ENCODE measurements around the gene RNF187.

Gene RNF187

DNA sequence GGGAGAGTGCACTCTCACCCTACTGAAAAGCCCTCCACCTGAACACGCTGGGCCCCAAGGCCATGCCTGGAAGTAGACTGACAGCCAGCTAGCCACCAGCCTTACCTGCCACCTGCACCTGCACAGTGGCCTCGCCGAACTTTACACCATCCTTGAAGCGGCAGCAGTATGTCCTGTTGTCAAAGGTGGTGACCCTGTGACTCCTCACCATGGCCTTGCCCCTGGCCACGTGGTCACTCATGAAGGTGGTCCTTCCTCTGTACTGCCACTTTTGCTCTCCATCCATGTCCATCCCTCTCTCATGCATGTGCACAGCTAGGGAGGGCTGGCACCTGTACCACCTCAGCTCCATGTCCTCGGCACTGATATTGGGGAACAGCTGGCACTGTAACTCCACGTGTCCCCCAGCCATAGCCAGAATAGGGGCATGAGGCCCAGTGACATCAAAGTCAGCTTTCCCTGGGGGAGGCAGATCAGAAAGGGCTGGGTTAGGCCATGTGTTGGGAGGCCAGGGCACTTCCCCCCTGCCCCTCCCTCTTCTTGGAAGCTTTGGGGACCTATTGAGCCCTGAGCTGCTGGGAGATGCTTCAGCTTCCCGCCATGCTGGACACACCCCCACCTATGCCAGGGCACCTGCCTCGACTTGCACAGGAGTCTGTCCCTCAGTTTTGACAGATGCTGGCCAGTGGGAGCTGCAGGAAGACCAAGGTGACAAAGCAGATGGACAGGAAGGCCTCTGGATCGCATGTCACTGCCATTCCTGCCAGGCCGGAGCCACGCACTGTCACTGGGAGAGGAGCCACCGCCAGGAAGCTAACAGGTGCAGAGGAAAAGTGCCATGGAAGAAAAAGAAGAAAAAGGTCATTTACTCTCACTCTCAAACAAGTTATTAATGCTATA is 24.6 kb downstream of the RNF187 start:
- no peak for DNase-seq

DNA sequence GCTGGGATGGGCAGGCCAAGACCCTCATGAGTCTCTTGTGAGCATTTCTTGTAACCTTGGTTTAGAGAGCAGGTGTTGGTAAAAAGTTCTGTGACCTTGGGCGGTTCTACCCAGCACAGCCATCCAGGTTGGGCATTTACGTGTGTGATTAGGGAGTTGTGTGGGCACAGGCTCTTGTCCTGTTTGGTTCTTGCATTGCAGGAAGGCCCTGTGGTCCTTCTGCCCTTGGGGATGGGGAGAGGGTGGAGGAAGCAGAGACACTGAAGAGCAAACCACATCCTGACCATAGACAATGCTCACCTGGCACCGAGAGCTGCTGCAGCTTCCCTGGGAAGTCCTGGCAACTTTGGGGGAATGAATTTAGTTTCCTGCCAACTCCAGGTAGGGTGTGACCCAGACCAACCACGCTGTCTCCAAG is 25.6 kb downstream of the RNF187 start:
- DNase-seq: no peak

DNA sequence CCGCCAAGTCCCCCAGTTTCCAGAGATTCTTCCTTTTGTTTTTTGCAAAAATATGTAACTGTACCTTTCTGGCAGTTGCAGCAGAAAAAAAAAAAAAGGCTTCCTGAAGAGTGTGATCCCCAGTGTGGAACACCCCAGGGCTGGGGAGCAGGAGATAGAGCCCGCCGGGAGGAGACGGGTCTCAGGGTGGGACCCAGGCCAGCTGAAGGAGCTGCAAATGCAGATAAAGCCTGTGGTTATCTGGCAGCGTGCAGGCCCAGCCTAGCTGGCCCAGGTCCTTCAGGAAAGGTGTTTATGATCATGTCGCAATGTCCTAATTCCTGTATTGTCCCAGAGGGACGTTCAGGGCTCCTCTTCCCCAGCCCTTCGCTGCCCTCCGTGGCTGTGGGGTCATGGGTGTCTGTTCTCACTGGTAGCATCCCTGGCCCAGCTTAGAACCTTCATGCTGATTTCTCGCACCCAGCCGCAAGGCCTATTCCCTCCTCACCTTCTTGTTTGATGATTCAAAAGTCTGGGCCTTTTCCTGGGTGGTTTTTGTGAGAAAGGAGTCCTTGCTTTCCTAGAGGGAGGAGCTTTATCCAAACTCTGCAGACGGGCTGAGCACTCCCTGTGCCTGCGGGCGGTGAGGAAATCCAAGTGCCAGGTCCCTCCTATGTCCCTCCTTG is 26.2 kb downstream of the RNF187 start:
- no peak for DNase-seq

DNA sequence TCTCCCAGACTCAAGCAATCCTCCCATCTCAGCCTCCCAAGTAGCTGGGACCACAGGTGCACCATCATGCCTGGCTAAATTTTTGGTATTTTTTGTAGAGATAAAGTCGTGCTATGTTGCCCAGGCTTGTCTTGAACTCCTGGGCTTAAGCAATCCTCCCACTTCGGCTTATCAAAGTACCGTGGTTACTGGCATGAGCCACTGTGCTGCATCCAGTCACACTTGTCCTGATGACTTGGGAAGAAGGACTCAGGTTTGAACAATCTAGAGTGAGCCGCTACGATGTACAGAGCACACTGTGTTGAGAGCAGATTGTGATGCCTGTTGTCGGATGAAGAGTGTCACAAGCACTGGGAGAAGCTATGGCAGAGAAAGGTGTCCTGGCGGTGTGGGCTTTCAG is 27.2 kb downstream of the RNF187 start:
- DNase-seq: no peak

DNA sequence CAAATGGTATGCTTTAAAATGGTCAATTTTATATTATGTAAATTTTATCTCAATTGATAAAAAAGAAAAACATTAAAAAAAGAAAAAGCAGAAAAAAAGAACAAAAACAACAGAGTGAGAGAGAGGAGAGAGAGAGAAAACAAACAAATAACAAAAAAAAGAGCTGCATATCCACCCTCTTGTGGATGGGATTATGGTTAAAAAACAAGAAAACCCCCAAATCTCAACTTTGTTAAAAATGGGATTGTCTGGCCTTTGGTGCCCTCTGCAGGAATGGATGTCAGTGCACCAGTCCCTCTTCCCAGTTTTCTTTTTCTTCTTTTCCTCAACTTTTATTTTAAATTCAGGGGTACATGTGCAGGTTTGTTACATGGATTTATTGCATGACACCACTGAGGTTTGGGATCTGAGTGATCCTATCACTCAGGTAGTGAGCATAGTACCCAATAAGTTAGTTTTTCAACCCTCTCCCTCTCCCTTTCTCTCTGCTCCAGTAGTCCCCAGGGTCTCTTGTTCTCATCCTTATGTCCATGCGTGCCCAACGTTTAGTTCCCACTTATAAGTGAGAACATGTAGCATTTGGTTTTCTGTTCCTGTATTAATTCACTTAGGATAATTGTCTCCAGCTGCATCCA is 28.1 kb downstream of the RNF187 start:
- DNase-seq: peak; percentile 27

DNA sequence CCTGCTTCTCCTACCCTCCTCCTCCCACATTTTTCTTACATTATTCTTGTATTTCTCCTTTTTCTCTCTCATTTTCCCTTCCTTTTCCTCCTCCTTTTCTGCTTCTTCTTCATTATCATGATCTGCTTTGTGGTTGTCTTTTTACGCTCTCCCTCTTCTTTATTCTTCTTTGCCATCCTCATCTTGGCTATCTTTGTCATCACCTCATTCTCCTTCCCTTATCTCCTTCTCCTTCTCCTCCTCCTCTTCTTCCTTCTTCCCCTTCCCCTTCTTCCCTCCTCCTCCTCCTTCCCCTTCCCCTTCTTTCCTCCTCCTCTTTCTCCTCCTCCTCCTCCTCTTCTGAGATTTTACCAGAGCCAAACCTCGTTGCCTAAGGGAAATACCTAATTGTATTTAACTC is 30.5 kb downstream of the RNF187 start:
- DNase-seq: no peak

DNA sequence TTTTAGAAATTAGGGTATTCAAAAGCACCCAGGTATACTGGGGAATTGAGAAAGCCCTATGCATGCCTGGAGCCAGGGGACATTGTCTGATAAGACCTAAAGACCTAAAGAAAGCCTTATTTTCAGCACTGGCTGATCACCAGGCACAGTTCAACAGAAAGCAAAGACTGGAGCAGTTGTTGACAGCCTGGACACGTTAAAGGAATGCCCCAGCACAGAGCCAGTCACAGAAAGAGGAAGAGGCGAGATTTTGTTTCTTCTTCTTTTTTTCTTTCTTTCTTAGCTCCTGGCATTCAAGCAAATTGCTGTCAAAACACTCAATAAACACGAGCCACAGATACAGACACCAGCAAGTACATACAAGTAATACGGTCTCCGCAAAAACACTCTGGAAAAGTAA is 40.4 kb downstream of the RNF187 start:
- DNase-seq: no peak

DNA sequence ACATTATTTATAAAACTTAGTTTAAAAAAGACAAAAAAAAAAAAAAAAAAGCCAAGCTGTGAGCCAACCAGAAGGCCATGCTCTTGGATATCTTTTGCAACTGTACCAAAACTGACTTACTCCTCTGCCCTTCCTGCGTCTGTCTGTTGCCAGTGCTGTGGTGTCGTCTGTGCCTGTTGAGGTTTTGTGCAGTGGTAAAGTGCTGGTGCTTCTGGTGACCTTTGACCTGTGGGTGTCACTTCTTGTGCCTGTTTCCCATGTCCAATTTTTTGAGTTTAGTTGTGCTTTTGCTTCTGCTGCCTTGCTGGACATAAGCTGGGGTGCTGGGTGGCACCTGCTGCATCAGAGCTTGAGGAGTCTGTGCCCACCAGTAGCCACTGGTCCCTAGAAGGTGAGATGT is 41.4 kb downstream of the RNF187 start:
- no peak for DNase-seq

DNA sequence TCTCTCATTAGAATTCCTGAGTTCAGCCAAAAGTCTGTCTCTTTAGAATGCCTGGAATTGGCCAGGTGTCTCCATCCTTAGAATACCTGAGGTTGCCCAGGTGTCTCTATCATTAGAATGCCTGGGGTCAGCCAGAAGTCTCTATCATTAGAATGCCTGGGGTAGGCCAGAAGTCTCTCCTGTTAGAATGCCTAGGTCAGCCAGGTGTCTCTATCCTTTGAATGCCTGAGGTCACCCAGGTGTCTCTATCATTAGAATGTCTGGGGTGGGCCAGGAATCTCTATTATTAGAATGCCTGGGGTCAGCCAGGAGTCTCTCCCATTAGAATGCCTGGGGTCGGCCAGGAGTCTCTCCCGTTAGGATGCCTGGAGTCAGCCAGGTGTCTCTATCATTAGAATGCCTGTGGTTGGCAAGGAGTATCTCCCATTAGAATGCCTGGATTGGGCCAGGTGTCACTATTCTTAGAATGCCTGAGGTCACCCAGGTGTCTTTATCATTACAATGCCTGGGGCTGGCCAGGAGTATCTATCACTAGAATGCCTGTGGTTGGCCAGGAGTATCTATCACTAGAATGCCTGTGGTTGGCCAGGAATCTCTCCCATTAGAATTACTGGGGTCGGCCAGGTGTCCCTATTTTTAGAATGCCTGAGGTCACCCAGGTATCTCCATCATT is 43.0 kb downstream of the RNF187 start:
- no peak for DNase-seq

DNA sequence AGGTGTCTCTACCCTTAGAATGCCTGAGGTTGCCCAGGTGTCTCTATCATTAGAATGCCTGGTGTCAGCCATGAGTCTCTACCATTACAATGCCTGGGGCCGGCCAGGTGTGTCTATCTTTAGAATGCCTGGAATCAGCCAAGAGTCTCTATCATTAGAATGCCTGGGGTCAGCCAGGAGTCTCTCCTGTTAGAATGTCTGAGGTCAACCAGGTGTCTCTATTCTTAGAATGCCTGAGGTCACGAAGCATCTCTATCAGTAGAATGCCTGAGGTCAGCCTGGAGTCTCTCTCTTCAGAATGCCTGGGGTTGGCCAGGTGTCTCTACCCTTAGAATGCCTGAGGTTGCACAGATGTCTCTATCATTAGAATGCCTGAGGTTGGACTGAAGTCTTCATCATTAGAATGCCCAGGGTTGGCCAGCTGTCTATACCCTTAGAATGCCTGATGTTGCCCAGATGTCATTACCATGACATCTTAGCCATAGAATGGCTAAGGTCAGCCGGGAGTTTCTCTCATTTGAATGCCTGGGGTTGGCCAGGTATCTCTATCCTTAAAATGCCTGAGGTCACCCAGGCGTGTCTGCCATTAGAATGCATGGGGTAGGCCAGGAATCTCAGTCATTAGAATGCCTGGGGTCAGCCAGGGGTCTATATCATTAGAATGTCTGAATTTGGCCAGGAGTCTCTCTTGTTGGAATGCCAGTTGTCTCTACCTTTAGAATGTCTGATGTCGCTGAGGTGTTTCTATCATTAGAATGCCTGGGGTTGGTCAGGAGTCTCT is 44.0 kb downstream of the RNF187 start:
- DNase-seq: no peak

DNA sequence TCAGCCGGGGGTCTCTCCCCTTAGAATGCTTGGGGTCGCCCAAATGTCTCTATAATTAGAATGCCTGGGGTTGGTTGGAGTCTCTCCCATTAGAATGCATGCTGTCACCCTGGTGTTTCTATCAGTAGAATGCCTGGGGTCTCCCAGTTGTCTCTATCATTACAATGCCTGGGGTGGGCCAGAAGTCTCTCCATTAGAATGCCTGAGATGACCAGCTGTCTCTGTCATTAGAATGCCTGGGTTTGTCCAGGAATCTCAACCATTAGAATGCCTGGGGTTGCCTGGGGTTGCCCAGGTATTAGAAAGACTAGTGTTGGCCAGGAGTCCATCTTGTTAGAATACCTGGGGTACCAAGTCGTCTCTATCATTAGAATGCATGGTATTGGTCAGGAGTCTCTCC is 51.6 kb downstream of the RNF187 start:
- no peak for DNase-seq

DNA sequence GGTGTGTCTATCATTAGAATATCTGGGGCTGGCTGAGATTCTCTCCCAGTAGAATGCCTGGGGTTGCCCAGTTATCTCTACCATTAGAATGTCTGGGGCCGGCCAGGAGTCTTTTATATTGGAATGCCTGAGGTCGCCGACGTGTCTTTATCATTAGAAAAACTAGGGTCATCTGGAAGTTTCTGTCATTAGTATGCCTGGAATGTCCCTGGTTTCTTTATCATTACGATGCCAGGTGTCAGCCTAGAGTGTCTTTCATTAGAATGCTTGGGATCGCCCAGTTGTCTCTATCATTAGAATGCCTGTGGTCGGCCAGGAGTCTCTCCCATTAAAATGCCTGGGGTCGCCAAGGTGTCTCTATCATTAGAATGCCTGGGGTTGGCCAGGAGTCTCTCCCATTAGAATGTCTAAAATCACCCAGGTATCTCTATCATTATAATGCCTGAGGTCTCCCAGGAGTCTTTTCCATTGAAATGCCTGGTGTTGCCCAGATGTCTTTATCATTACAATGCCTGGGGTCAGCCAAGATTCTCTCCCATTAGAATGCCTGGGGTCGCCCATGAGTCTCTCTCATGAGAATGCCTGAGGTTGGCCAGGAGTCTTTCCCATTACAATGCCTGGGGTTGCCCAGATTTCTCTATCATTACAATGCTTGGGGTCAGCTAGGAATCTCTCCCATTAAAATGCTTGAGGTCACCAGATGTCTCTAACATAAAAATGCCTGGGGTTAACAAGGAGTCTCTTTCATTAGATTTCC is 53.2 kb downstream of the RNF187 start:
- DNase-seq: no peak

DNA sequence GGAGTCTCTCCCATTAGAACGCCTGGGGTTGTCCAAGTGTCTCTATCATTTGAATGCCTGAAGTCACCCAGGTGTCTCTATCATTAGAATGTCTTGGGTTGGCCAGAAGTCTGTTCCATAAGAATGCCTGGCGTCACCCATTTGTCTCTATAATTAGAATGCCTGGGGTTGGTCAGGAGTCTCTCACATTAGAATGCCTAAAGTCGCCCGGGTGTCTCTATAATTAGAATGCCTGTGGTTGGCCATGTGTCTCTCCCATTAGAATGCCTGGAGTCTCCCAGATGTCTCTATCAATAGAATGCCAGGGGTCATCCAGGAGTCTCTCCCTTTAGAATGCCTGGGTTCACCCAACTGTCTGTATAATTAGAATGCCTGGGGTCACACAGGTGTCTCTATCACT is 54.5 kb downstream of the RNF187 start:
- DNase-seq: no peak

DNA sequence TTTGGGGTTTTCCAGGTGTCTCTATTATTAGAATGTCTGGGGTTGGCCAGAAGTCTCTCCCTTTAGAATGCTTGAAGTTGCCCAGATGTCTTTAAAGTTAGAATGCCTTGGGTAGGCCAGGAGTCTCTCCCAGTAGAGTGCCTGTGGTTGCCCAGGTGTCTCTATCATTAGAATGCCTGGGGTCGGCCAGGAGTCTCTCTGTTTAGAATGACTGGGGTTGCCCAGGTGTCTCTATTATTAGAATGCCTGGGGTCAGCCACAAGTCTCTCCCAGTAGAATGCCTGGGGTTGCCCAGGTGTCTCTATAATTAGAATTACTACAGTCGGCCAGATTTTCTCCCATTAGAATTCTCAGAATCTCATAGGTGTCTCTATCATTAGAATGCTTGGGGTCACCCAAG is 55.2 kb downstream of the RNF187 start:
- no peak for DNase-seq

DNA sequence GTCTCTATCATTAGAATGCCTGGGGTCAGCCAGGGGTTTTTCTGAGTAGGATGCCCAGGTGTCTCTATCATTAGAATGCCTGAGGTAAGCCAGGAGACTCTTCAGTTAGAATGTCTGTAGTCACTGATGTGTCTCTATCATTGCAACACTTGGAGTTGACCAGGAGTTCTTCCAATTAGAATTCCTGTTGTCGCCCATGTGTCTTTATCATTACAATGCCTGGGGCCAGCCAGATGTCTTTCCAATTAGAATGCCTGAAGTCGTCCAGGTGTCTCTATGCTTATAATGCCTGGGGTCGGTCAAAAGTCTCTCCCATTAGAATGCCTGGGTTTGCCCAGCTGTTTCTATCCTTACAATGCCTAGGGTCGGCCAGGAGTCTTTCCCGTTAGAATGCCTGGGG is 55.8 kb downstream of the RNF187 start:
- DNase-seq: no peak

DNA sequence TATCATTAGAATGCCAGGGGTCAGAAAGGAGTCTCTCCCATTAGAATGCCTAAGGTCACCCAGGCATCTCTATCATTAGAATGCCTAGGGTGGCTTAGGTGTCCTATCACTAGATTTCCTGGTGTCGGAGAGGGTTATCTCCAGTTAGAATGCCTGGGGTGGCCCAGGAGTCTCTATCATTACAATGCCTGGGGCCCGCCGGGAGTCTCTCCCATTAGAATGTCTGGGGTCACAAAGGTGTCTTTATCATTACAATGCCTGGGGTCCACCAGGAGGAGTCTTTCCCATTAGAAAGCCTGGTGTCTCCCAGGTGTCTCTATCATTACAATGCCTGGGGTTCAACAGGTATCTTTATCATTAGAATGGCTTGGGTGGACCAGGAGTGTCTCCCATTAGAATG is 56.2 kb downstream of the RNF187 start:
- no peak for DNase-seq

DNA sequence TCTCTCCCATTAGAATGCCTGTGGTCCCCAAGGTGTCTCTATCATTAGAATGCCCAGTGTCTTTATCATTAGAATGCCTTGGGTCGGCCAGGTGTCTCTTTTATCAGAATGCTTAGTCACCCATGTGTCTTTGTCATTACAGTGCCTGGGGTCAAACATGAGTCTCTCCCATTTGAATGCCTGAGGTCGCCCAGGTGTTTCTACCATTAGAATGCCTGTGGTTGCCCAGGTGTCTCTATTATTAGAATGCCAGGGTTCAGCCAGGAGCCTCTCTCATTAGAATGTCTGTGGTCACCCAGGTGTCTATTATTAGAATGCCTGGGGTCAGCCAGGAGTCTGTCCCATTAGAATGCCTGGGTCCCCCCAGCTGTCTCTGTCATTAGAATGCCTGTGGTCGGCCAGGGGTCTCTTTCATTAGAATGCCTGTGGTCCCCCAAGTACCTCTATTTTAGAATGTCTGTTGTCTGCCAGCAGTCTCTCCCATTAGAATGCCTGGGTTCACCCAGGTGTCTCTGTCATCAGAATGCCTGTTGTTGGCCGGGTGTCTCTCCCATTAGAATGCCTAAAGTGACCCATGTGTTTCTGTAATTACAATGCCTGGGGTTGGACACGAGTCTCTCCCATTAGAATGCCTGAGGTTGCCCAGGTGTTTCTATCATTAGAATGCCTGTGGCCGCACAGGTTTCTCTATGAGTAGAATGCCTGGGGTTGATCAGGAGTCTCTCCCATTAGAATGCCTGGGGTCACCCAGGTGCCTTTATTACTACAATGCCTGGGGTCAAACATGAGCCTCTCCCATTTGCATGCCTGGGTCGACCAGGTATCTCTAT is 57.1 kb downstream of the RNF187 start:
- no peak for DNase-seq

DNA sequence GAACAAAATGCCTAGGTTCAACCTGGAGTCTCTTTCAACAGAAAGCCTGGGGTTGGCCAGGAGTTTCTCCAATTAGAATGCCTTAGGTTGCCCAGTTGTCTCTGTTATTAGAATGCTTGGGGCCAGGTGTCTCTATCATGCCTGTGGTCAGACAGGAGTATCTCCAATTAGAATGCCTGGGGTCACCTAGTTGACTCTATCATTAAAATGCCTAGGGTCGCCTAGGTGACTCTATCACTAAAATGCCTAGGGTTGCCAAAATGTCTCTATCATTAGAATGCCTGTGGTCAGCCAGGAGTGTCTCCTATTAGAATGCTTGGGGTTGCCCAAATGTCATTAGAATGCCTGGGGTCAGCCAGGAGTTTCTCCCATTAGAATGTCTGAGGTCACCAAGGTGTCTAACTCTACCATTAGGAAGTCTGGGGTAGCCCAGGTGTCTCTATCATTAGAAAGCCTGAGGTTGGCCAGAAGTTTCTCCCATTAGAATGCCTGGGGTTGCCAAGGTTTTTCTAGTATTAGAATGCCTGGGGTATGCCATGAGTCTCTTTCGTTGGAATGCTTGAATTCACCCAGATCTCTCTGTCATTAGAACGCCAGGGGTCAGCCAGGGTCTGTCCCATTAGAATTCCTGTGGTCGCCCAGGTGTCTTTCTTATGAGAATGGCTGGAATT is 57.9 kb downstream of the RNF187 start:
- DNase-seq: no peak
